ENCODE data around the gene SIT1.

DNA sequence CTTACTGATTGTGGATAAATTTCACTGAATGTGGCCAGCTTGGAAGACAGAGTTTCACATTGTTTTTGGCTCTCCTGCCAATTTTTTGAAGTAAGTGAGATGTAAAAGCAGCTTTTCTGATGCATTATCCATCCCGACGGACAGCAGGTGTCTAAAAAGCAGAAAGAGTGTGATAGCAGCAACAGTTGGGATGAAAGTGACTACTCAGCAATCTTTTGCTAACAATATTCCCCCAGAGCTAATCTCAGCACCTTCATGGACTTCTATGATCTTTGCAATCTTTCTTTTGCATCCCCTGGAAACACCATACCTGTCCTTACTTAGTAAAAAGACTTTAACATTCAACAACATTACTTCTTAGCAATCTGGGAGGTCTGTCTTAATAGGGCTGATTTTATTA is 37.9 kb downstream of the SIT1 start:
- TF ChIP-seq POLR2A (IDR thresholded peaks at IDR 0.05; ENCODE audit: extremely low read depth, insufficient read length), result no peak
- TF ChIP-seq, protein P1, sequence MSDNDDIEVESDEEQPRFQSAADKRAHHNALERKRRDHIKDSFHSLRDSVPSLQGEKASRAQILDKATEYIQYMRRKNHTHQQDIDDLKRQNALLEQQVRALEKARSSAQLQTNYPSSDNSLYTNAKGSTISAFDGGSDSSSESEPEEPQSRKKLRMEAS (IDR thresholded peaks at IDR 0.05; ENCODE audit: low read depth, low read length), result no peak
- TF ChIP-seq CTCF (IDR thresholded peaks at IDR 0.05; ENCODE audit: low read depth, low read length), result no peak
- TF ChIP-seq MYC (IDR thresholded peaks at IDR 0.05; ENCODE audit: low read depth, low read length), result no peak

Data from NB4 (cell line).